Measurements from ENCODE around the gene RRM2.

DNA sequence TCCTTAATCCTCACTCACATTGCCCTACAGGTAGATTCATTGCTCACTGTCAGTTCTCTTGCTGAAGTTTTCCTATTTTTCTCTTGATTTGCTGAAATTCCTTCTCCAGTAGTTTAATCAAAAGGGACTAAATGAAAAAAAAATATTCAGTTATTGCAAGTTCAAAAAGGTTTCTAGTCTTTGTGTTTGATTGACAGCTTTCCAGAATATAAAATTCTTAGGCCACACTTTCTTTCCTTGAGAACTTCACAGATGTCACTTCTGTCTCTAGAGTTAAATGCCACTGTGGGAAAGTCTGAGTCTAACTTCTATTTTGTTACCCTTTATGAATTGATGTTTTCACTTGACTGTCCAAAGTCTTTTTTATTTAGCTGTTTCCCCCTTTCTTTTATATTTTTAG lies 25.7 kb downstream of the RRM2 start:
- TF ChIP-seq, protein P1, sequence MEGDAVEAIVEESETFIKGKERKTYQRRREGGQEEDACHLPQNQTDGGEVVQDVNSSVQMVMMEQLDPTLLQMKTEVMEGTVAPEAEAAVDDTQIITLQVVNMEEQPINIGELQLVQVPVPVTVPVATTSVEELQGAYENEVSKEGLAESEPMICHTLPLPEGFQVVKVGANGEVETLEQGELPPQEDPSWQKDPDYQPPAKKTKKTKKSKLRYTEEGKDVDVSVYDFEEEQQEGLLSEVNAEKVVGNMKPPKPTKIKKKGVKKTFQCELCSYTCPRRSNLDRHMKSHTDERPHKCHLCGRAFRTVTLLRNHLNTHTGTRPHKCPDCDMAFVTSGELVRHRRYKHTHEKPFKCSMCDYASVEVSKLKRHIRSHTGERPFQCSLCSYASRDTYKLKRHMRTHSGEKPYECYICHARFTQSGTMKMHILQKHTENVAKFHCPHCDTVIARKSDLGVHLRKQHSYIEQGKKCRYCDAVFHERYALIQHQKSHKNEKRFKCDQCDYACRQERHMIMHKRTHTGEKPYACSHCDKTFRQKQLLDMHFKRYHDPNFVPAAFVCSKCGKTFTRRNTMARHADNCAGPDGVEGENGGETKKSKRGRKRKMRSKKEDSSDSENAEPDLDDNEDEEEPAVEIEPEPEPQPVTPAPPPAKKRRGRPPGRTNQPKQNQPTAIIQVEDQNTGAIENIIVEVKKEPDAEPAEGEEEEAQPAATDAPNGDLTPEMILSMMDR (IDR thresholded peaks at IDR 0.05): no peak
- no peak for TF ChIP-seq POLR2AphosphoS5 (IDR thresholded peaks at IDR 0.05)
- no peak for TF ChIP-seq POLR2A (IDR thresholded peaks at IDR 0.05; ENCODE audit: low read depth)
